A549 (cell line): ENCODE data around the gene EFNA5.

Experiments used
- CBX8 ChIP-seq: fragments of 200-600 bp; sonication (generic); IDR thresholded peaks from 2 replicates; pipeline ENCODE4 v1.6.1; 2016
- CEBPB ChIP-seq, 2 experiments: fragments of >200 bp in 1 of 2; sonication (Bioruptor Twin) in 1 of 2; formaldehyde crosslinking in 1 of 2; IDR thresholded peaks; 2 replicates each; pipeline ENCODE4 v1.6.1; 2012 to 2016
- CHD2 ChIP-seq: fragments of 150-350 bp; IDR thresholded peaks from 2 replicates; pipeline ENCODE4 v1.6.1; 2014; ENCODE audit warnings: low read length; ENCODE audit not compliant: partially characterized antibody
- CTCF ChIP-seq: fragments of >200 bp; sonication (Bioruptor Twin); formaldehyde crosslinking; IDR thresholded peaks from 3 replicates; pipeline ENCODE4 v1.5.1; 2016
- E2F6 ChIP-seq: IDR thresholded peaks from 2 replicates; pipeline ENCODE4 v1.6.1; 2012; ENCODE audit warnings: low read depth, borderline replicate concordance
- ESRRA ChIP-seq: fragments of 150-350 bp; IDR thresholded peaks from 2 replicates; pipeline ENCODE4 v1.6.1; 2014; ENCODE audit warnings: mild to moderate bottlenecking, low read length, borderline replicate concordance
- FOSL2 ChIP-seq, 2 experiments: fragments of 450-650 bp in 1 of 2; fragments of >200 bp in 1 of 2; sonication (Bioruptor Twin) in 1 of 2; formaldehyde crosslinking; IDR thresholded peaks; 2 replicates each; pipeline versions ENCODE4 v1.5.0 to v1.6.1; 2016 to 2020; ENCODE audit warnings: mild to moderate bottlenecking in 1 of 2, moderate library complexity in 1 of 2
- GATA3 ChIP-seq: IDR thresholded peaks from 2 replicates; pipeline ENCODE4 v1.6.1; 2012; ENCODE audit warnings: borderline replicate concordance
- RAD21 ChIP-seq, 2 experiments: fragments of >200 bp in 1 of 2; sonication (Bioruptor Twin) in 1 of 2; formaldehyde crosslinking in 1 of 2; IDR thresholded peaks in 1 of 2; conservative IDR thresholded peaks in 1 of 2; 2 replicates in 1 of 2; 3 replicates in 1 of 2; pipeline ENCODE4 v1.6.1; 2012 to 2018; ENCODE audit warnings: inconsistent platforms in 1 of 2
- REST ChIP-seq: fragments of 200-600 bp; sonication (generic); IDR thresholded peaks from 2 replicates; pipeline ENCODE4 v1.6.1; 2016; ENCODE audit warnings: antibody characterized with exemption, mild to moderate bottlenecking, moderate library complexity
- SREBF2 ChIP-seq: fragments of 450-650 bp; IDR thresholded peaks from 2 replicates; pipeline ENCODE4 v1.6.1; 2014; ENCODE audit warnings: mild to moderate bottlenecking, moderate library complexity
- ZFP36 ChIP-seq: fragments of 450-650 bp; IDR thresholded peaks from 2 replicates; pipeline ENCODE4 v1.6.1; 2014; ENCODE audit warnings: borderline replicate concordance; ENCODE audit not compliant: partially characterized antibody
- ZSCAN20 ChIP-seq: fragments of 250-450 bp; sonication (Bioruptor Pico); IDR thresholded peaks from 2 replicates; pipeline ENCODE4 v1.8.0; 2022; ENCODE audit warnings: mild to moderate bottlenecking, moderate library complexity

GRCh38 chr5:107535849-107536248, 134.9 kb downstream of the EFNA5 start:
- no peak for TF ChIP-seq SREBF2
- no peak for TF ChIP-seq E2F6
- no peak for TF ChIP-seq ESRRA
- TF ChIP-seq REST: no peak
- TF ChIP-seq CTCF: no peak
- TF ChIP-seq CHD2: no peak
- no peak for TF ChIP-seq ZSCAN20 (CRISPR knock-in tag)
- TF ChIP-seq GATA3: no peak
- no peak for TF ChIP-seq CBX8
- TF ChIP-seq ZFP36: no peak
- no peak for TF ChIP-seq CEBPB (IDR thresholded peaks at IDR 0.05)
- TF ChIP-seq RAD21 (conservative IDR thresholded peaks at IDR 0.05 in 1 of 2, IDR thresholded peaks at IDR 0.05 in 1 of 2): no peak
- TF ChIP-seq FOSL2 (IDR thresholded peaks at IDR 0.05): no peak
- TF ChIP-seq FOSL2 (CRISPR knock-in tag; IDR thresholded peaks at IDR 0.05): no peak
